ENCODE measurements around the gene RPS27. TPM values are rescaled to one million over a fixed set of nuclear protein-coding genes. Genes with fewer than 3 reads are reported as not detected.
"Not testable (repeated sequence)": the region's sequence is repeated elsewhere in the genome, so short reads cannot be mapped to it uniquely, and the experiment has no call there.

The RPS27 gene
- total RNA-seq, 2 experiments from 2014 or later: 1,867 to 2,094 TPM

GRCh38 chr1:154012129-154012528 lies 21.6 kb downstream of the RPS27 start:
- DNase-seq (no peak), ATAC-seq (no peak)
- no peak overlapping the region for H3K27ac Mint-ChIP-seq
- no peaks in the 10 kb centered on the region for H3K36me3 Mint-ChIP-seq (ENCODE audit: low read depth)
- intact Hi-C loops (cut with DNase I, micrococcal nuclease): loop anchor here in 1 of 2 experiments (5.0 kb wide), 1 partner anchor 45 kb away; no protein-coding TSS in a partner anchor
- no peaks in the 10 kb centered on the region for H3K9me3 Mint-ChIP-seq (ENCODE audit: low read depth)
- ChIA-PET CTCF (no interaction called here), POLR2A (interaction anchor here (0.6 kb wide), 1 partner anchor 278 kb away, joined by 3 read pairs; no protein-coding TSS in a partner anchor)
- no peaks in the 10 kb centered on the region for H3K27me3 Mint-ChIP-seq
- no peak overlapping the region for H3K4me3 Mint-ChIP-seq
- peaks cover 2% of the 10 kb centered on the region for H3K4me1 Mint-ChIP-seq

GRCh38 chr1:154012543-154012942 lies 22.0 kb downstream of the RPS27 start:
- ATAC-seq; H3K36me3 Mint-ChIP-seq (ENCODE audit: low read depth); POLR2A ChIA-PET; DNase-seq; H3K27ac Mint-ChIP-seq; H3K9me3 Mint-ChIP-seq (ENCODE audit: low read depth); H3K4me1 Mint-ChIP-seq; CTCF ChIA-PET; H3K4me3 Mint-ChIP-seq; H3K27me3 Mint-ChIP-seq: not testable (repeated sequence)
- intact Hi-C loops (cut with DNase I, micrococcal nuclease): loop anchor here in 1 of 2 experiments (5.0 kb wide), 1 partner anchor 45 kb away; no protein-coding TSS in a partner anchor

GRCh38 chr1:154014154-154014907 lies 23.8 kb downstream of the RPS27 start:
- H3K27me3 Mint-ChIP-seq: no peaks in the 10 kb centered on the region
- ATAC-seq: peak; percentile 70
- H3K36me3 Mint-ChIP-seq (ENCODE audit: low read depth): no peaks in the 10 kb centered on the region
- POLR2A ChIA-PET: no interaction called here
- CTCF ChIA-PET: no interaction called here
- no peak overlapping the region for H3K27ac Mint-ChIP-seq
- no peak overlapping the region for H3K4me3 Mint-ChIP-seq
- peaks cover 2% of the 10 kb centered on the region for H3K4me1 Mint-ChIP-seq
- peak; percentile 38 for DNase-seq
- H3K9me3 Mint-ChIP-seq (ENCODE audit: low read depth): no peaks in the 10 kb centered on the region
- intact Hi-C loops (cut with DNase I, micrococcal nuclease): loop anchor here in 1 of 2 experiments (5.0 kb wide), 1 partner anchor 43 kb away; no protein-coding TSS in a partner anchor

GRCh38 chr1:154019269-154019668 lies 28.7 kb downstream of the RPS27 start:
- intact Hi-C loops (cut with DNase I, micrococcal nuclease): no loop called here
- H3K27ac Mint-ChIP-seq: no peak overlapping the region
- no peak overlapping the region for H3K4me3 Mint-ChIP-seq
- no peaks in the 10 kb centered on the region for H3K36me3 Mint-ChIP-seq (ENCODE audit: low read depth)
- DNase-seq: no peak
- H3K27me3 Mint-ChIP-seq: no peaks in the 10 kb centered on the region
- no peak for ATAC-seq
- peaks cover 2% of the 10 kb centered on the region for H3K4me1 Mint-ChIP-seq
- no peaks in the 10 kb centered on the region for H3K9me3 Mint-ChIP-seq (ENCODE audit: low read depth)
- ChIA-PET CTCF (no interaction called here), POLR2A (no interaction called here)

GRCh38 chr1:154019940-154020339 lies 29.4 kb downstream of the RPS27 start:
- no peaks in the 10 kb centered on the region for H3K9me3 Mint-ChIP-seq (ENCODE audit: low read depth)
- no peaks in the 10 kb centered on the region for H3K27me3 Mint-ChIP-seq
- H3K4me3 Mint-ChIP-seq: no peak overlapping the region
- POLR2A ChIA-PET: no interaction called here
- CTCF ChIA-PET: no interaction called here
- ATAC-seq: no peak
- no peaks in the 10 kb centered on the region for H3K36me3 Mint-ChIP-seq (ENCODE audit: low read depth)
- H3K27ac Mint-ChIP-seq: no peak overlapping the region
- H3K4me1 Mint-ChIP-seq: no peaks in the 10 kb centered on the region
- DNase-seq: no peak
- intact Hi-C loops (cut with DNase I, micrococcal nuclease): no loop called here

- H3K27ac Mint-ChIP-seq; H3K27me3 Mint-ChIP-seq; H3K4me3 Mint-ChIP-seq; DNase-seq; H3K36me3 Mint-ChIP-seq (ENCODE audit: low read depth); CTCF ChIA-PET; H3K4me1 Mint-ChIP-seq; intact Hi-C loops (cut with DNase I, micrococcal nuclease); POLR2A ChIA-PET; ATAC-seq; H3K9me3 Mint-ChIP-seq (ENCODE audit: low read depth): not testable (repeated sequence)
Observed at GRCh38 chr1:154033697-154034096, 43.1 kb downstream of the RPS27 start.

Small RNAs within 50 kb of the gene (microRNA-seq; reads per million reads assigned to microRNA genes)
- 1.1 reads per million for gene MIR6737 (ENCODE audit: borderline replicate concordance)

Other genes with a start within 250 kb of the RPS27 start
- gene SLC27A3, start 215.4 kb upstream of the RPS27 start, total RNA-seq: 1 to 10 TPM; 5.9 to 9.3 TPM
- 10 to 100 TPM; 57.0 to 63.9 TPM for gene GATAD2B, start 67.8 kb upstream of the RPS27 start, total RNA-seq
- gene DENND4B, start 44.0 kb upstream of the RPS27 start, total RNA-seq: 100 to 1,000 TPM; 100 to 110 TPM
- 10 to 100 TPM; 60.6 to 80.4 TPM for gene CRTC2, start 32.1 kb upstream of the RPS27 start, total RNA-seq
- gene SLC39A1, start 27.2 kb upstream of the RPS27 start, total RNA-seq: 10 to 100 TPM; 64.4 to 65.5 TPM
- 1 to 10 TPM; 8.5 to 9.1 TPM for gene CREB3L4, start 22.9 kb upstream of the RPS27 start, total RNA-seq
- 100 to 1,000 TPM; 107 to 145 TPM for gene JTB, start 13.1 kb upstream of the RPS27 start, total RNA-seq
- 10 to 100 TPM; 16.6 to 19.0 TPM for gene RAB13, start 4.4 kb upstream of the RPS27 start, total RNA-seq
- gene NUP210L, start 164.3 kb downstream of the RPS27 start, total RNA-seq: under 1 TPM; 0.04 to 0.05 TPM
- 100 to 1,000 TPM; 682 to 842 TPM for gene TPM3, start 201.3 kb downstream of the RPS27 start, total RNA-seq
- not detected for gene CFAP141, start 215.6 kb downstream of the RPS27 start, total RNA-seq
- 100 to 1,000 TPM; 205 to 255 TPM for gene UBAP2L, start 230.2 kb downstream of the RPS27 start, total RNA-seq